GM18507 (cell line): Measurements from ENCODE around the gene ANKRD44.

Experiments
- DNase-seq: peaks from one replicate; pipeline ENCODE4 v3.0.0; 2011; ENCODE audit warnings: low read depth; ENCODE audit not compliant: insufficient read length; ENCODE audit errors: extremely low spot score
- FAIRE-seq: peaks from 2 replicates; lab custom pipeline; 2011; peaks lifted over from hg19 to GRCh38; lab: Jason Lieb, UNC

ANKRD44 gene

DNA sequence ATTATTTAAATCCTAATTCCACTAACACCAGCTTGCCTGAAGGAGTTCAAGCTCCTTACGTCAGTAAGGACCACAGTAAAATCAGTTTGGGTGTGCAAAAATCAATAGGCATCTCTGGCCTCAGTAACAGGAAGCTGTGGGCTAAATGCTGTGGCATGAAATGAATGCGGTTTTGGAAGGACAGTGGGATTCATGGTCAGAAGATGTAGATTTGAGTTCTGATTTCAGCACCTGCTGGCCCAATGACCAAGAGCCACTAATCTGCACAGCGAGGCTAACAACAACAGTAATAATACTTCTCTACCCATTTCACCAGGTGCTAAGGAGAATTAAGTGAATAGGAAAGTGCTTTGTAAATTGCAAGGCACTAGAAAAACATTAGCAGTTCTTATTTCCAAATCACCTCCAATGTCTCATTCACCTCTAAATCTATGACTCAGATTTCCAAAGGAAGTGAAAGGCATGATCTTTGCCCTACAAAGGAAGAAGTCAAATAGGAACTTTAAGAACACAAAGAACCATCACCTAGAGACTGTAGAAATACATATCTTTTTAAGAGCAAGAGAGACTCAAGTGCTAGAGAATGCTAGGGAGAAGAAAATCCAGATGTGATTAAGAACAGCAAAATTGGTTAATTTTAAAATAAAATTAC lies 172.6 kb downstream of the ANKRD44 start:
- peak; percentile 57 for FAIRE-seq
- no peak for DNase-seq

DNA sequence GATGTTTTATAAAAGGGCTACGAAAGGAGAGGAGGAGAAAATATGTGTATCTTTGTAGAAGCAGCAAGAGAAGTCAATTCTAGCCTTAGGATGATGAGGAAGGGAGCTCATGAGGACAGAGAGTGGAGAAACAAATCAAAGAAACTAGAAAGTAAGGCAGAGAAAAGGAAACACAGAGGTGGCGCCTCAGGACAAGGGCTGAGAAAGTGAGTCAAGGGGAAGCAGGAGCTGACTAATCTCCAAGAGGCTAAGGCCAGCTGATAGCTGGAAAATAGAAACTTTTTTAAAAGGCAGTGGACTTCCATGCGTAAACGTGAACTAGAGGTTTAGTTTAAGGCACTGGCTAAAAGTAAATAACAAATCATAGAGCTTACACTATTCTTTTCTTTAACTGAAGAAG lies 173.3 kb downstream of the ANKRD44 start:
- FAIRE-seq (no peak), DNase-seq (no peak)

DNA sequence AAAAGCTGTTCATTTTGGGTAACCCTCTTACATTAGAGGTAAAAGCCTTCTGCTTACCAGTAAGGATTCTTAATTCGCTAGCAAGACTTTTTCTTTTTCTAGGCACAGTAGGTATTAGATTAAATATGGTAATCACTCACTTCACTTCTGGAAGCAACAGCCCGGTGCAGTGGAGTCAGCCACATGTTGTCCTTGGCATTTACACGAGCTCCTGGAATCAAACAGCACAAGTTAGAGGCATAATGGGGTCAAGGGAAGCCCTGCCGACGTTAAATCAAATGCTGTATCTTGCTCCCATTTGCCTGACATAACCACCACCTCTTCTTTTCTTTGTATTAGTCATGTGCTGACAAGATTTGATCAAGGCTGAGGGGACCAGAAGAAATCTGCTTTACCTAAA lies 174.1 kb downstream of the ANKRD44 start:
- FAIRE-seq = no peak
- no peak for DNase-seq

DNA sequence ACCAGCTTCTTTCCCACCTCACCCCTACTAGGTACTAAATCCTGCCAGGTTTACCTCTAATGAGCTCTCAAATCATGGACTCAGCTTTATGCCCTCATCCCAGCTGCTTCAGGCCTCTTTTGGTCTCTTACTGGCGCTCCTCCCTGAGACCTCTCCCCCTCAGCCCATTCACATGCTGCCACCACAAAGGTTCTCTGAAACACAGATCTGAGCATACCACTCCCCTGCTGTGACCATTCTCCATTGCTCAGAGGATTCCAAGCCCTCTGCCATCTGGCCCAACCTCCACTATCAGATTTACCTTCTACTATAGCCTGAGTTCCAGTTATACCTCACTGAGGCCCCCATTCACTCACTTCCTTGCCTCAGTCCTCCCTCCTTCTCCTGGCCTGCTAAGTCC lies 174.8 kb downstream of the ANKRD44 start:
- no peak for FAIRE-seq
- DNase-seq = no peak

DNA sequence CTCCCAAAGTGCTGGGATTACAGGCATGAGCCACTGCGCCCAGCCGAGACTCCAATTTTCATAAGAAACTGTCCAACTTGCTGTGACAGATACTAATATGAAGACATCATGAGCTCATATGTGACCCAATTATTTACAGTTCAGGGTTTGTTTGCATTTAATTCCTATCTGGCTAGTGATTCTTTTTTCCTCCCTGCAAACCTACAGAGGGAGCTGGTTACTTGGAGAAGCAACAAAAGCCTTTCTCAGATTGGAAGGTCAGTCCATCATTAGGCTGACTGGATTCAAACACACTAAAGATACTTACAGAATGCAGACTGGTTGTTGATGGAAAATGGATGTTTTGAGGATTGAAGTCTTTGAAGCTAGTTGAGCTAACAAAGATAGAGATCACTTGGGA lies 176.4 kb downstream of the ANKRD44 start:
- no peak for FAIRE-seq
- no peak for DNase-seq

DNA sequence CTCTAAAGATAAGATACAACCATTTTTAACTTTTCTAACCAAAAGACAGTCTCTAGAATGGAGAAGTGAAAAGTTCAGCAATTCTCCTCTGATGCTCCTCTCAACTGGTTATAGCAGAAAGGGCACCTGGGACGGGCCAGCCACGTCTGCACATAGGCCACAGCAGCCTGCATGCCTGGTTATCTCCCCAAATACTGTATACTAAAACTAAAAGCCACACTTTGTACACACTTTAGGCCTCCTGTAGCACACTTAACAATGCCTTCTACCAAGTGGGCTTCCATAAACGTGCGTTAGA lies 179.1 kb downstream of the ANKRD44 start:
- FAIRE-seq = peak; percentile 83
- DNase-seq = peak; percentile 26

DNA sequence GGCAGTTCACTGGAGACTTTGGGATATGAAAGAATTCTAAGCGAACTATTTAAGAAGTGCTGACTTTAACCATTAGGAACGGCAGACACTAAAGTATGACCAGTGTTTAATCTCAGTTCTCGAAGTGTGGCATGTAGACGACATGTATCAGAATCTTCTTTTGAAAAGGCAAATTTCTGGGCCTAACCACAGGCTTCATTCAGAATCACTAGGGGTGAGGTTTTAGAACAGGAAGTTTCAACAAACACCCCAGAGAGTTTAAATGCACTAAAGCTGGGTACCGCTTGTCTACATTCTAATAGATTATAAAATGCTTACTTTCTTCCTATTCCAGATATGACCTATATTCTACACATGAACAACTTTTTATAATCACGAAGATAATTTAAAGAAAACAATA lies 180.3 kb downstream of the ANKRD44 start:
- peak; percentile 98 for FAIRE-seq
- peak; percentile 40 for DNase-seq

DNA sequence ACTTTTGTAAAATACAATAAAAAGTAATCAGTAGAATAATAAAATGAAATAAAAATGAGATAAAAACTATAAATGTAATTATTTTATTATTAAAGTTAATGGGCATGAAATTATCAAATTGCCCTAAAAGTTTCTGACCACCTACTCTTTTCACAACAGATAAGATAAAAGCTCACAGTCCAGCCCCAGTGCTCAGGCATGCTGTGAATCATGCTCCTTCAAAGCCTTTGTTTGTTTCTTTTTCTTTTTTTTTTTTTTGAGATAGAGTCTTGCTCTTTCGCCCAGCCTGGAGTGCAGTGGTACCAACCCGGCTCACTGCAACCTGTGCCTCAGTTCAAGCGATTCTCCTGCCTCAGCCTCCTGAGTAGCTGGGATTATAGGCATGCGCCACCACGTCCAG lies 181.7 kb downstream of the ANKRD44 start:
- FAIRE-seq (no peak), DNase-seq (no peak)

DNA sequence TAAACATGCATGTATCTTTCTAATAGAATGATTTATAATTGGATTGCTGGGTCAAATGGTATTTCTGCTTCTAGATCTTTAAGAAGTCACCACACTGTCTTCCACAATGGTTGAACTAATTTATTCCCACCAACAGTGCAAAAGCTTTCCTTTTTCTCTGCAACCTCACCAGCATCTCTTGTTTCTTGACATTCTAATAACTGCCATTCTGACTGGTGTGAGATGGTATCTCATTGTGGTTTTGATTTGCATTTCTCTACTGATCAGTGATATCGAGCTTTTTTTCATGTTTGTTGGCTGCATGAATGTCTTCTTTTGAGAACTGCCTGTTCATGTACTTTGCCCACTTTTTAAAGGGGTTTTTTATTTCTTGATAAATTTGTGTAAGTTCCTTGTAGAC lies 182.5 kb downstream of the ANKRD44 start:
- DNase-seq (no peak), FAIRE-seq (peak; percentile 70)

DNA sequence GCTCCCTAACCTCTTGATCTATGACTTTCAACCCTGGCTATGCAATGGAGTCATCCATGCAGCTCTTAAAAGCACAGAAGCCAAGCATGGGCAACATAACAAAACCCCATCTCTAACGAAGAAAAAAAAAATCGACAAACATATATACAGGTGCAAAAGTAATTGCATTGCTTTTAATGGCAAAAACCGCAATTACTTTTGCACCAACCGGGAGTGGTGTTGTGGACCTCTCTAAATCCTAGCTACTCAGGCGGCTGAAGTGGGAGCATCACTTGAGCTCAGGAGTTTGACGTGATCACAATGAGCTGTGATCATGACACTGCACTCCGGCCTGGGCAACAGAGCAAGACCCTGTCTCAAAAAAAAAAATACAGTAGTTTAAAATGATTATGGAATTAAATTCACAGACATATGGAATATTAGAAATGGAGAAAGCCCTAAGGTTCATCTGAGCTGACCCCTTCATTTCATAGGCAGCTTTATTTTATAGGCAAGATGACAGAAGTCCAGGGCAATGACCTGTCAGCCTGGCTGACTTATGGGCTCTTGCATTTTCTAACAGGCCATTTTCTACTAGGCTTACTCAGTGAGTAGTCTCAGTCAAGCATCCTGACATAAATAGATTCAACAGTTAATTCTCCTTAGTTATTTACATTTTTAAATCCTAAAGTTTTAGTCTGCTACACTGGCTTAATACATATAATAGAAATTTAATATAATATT lies 183.8 kb downstream of the ANKRD44 start:
- FAIRE-seq = no peak
- no peak for DNase-seq

DNA sequence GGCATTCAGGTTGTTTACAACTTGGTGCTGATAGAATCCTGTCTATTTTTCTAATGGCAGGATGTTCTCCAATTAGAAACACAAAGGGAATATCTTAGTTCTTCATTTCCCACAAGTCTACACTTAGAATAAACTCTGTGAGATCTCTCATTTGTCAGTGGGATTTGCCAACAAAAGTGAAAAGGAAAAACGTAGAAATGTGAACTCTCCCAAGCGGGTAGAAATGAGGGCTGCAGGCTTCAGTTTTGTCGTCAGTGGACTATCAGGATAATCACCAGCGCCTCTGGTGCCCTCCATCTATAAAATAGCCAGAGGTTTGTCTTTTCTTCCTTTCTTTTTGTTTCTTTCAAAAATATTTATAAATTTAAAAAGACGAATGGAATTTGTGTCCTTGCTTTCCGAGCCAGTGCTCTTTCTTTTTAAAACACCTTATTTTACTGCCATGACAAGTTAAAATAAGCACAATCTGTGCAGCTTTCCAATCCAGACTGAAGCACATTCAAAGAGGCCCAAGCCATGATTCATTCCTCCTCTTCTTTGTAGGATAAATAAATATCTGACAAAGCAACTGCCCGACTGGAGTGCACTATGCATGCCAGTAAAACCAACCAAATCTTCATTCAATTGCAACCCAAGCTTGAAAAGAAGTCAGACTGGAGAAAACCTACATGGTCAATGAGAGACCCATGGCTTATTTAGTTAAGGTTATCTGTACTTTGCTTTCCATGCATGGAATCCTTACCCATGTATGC lies 185.8 kb downstream of the ANKRD44 start:
- FAIRE-seq (no peak), DNase-seq (no peak)

DNA sequence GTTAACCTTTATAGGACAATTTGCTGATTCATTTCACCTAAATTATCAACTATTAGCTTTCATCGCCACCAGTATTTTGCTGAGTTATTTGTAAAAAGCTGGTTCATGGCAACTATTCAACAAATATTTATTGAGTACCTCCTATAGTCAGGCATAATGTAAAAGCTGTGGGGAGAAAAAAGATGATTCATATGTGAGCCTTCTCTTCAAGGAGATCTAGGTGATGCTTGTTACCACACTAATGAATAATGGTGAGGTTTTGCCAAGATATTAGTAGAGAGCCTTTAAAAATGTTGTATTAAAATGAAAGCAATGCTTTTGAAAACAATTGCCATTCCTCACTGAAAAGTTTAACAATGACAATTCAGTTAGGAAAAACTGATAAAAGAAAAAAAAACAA lies 187.8 kb downstream of the ANKRD44 start:
- no peak for DNase-seq

DNA sequence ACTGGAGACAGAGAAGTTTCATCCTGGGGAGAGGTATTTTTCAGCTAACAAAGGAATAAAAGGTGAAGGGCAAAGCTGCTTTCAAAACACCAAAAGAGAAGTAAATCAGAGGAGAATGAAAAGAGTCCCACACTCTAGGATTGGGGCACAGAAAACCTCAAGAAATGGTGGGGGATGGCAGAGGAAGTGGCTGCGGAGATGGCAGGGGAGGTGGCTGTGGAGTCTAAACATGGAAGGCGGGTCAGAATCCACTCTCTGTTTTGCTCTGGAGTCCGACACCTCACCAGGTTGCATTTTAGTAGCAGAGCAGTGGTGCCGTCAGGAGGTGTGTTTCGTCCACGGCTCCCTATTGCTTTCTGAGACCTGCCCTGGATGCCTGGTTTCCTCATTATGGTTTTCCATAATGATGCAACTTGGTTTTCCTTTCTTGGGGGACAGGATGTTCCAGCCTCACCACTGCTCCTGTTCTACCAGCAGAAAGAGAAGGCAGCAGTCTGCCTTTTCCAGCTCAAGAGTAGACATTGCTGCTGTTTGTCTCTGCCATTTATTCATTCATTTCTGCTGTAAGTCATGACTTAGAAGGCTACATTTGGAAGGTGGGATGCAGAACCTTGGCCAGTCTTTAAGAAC lies 188.7 kb downstream of the ANKRD44 start:
- no peak for DNase-seq
- FAIRE-seq = no peak

More for the DNA sequence above, 187.8 kb downstream of the ANKRD44 start:
- no peak for FAIRE-seq

DNA sequence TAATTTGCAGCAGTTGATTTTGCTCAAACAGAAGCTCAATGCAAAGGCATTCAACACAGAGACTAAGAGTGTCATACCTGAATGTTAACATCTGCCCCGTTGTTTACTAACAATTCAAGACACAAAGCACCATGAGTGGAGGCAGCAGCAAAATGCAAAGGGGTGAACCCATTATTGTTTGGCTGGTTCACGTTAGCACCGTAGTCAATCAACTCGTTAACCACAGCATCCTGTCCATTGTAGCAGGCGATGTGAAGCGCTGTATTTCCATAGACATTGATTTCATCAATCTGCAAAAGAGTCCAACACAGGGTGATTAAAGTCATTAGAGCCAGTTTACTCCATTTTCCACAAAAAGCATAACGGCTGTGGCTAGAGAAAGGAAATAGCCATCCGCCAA lies 189.3 kb downstream of the ANKRD44 start:
- FAIRE-seq = no peak
- DNase-seq = no peak

DNA sequence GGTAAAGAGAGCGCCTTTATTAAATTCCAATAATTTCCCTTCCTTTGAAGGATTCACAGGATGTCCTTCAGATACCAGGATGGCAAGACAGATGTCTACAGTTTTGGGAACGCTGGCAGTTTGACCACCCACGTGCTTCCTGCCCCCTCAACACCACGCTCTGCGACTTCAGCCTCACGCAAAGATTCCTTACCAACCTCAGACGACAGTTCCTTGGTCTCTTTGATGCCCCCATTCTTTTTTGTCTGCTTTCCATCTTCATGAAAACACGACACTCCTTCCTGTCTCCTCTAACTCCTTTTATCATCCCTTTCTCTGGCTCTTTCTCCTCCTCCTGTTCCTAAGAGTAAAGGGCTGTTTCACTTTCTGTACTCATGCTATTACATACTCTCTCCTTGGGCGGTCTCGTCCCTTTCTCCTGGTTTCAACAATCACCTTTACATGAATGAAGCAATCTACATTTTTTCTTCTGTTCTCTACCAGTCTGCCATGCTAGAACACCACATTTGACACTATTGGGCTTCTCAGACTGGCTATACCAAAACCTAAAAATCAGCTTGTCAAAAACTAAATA lies 194.2 kb downstream of the ANKRD44 start:
- DNase-seq (no peak), FAIRE-seq (no peak)

DNA sequence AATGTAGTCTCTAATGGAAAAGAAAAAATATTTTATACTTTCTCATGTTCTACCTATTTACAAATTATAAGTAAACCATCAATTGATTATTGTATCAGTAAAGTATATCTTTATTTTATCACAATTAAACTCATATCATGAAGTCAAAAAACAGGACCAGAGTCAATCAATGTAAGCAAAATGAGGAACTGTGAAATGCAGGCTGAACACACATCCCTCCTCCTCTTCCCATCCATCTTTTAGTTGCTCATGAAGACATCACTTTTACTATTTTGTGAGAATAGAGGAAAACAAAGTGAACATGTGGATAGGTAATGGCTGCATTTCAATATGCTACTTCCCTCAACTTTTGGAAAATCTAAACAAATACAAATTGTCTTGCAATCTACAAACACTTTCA lies 195.3 kb downstream of the ANKRD44 start:
- FAIRE-seq (peak; percentile 45), DNase-seq (no peak)

DNA sequence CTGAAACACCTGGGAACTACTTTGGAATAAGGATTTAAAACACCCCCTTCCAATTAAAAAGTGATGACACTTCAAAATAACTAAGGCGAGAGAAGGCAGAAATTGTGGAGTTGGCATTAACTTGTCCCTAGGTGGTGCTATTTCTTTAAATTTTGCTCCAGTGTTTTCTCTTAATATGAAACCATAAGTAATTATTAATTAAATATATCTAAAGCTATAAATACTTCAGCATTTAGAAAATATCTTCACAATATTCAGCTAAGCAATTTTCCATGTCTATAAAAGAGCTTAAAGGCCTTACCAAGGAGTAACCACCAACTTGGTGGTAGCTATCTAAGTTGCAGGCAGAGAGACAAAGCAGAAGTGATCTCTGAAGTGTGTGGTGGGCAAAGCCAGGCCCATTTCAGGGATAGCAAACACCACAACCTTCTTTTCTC lies 197.3 kb downstream of the ANKRD44 start:
- FAIRE-seq = peak; percentile 78
- no peak for DNase-seq

DNA sequence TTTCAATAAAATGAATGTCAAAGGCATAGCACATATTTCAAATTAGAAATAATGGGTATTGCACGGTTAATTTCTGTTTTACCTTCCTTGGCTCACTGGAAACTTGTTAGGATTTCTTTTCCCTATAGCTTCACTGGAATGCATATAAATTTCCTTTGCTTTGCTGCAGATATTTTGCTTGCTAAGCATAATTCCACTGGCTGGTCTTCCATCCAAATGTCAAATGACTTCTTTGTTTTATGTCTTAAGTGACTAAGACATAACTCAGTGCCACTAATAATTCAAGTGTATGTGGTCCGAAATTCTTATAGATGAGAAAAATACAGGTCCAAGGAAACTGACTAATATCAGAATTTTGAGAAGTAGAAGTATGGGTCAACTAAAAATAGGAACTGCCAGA lies 201.3 kb downstream of the ANKRD44 start:
- DNase-seq = no peak
- FAIRE-seq = no peak

DNA sequence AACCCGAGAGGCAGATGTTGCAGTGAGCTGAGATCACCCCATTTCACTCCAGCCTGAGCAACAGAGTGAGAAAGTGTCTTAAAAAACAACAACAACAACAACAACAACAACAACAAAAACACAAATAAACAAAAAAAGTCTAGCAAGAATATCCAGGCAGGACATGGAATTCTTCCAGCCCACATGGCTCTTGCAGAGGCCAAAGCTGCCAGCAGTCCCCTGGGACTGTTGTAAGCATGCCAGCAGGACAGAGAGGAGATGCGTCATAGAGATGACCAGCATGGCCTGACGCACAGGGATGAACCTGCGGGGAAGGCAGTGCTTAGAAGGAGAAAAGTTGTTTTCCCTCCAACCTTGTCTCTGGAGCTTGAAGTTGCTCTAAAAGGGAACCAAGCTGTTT lies 201.8 kb downstream of the ANKRD44 start:
- DNase-seq = no peak
- no peak for FAIRE-seq
